Epidermal melanocyte (primary cell): ENCODE measurements around the gene NSMCE4A.
"Not testable (repeated sequence)": the region's sequence is repeated elsewhere in the genome, so short reads cannot be mapped to it uniquely, and the experiment has no call there.

Experiments
- DNase-seq: peaks from one replicate; pipeline ENCODE4 v3.0.0; 2011; ENCODE audit warnings: low spot score; ENCODE audit not compliant: insufficient read length

NSMCE4A gene

DNA sequence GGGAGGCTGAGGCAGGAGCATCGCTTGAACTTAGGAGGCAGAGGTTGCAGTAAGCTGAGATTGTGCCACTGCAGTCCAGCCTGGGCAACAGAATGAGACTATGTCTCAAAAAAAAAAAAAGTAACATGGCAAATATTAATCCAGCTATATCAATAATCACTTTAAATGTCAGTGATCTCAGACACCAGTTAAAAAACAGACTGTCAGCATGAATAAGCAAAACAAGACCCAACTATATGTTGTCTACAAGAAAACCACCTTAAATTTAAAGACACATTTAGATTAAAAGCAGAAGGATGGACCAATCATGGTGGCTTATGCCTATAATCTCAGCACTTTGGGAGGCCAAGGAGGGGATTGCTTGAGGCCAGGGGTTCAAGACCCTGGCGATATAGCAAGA lies 38.7 kb downstream of the NSMCE4A start:
- DNase-seq, result no peak

DNA sequence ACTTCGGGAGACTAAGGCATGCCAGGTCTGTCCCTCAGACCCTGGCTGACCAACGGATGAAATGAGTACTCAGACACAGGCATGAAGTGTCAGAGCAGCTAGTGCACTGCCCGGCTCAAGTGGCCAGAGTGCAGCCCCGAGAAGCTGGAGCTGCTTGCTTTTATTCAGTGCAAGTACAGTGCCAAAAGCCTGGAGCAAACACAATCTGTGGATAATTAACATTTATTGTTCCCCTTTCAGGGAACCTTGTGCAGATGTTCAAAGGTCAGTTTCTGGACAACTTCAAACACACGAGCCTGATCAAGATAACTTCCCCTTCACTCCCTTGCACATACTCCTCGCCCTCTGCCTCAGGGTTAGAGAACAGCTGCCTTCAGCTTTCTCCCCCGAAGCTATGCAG lies 39.3 kb downstream of the NSMCE4A start:
- DNase-seq, result no peak

- not testable (repeated sequence) for DNase-seq
Measured at GRCh38 chr10:121930268-121931085, 44.5 kb downstream of the NSMCE4A start.

DNA sequence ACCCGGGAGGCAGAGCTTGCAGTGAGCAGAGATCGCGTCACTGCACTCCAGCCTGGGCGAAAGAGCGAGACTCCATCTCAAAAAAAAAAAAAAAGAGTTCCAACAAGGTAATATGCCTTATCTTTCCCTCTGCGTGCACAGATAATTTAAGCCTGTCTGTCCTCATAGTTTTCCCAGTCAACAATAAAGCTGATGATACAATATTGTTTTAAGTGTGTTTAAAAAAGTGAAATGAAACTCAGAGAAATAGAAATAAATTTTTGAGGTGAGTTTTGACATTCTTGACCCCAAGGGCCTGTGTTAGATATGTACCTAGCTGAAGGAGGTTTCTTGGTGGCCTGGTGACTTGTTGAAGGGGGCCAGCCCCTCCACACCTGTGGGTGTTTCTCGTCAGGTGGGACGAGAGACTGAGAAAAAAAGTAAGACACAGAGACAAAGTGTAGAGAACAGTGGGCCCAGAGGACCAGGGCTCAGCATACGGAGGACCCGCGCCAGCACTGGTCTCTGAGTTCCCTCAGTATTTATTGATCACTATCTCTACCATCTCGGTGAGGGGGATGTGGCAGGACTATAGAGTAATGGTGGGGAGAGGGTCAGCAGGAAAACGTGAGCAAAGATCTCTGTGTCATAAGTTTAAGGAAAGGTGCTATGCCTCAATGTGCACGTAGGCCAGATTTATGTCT lies 45.3 kb downstream of the NSMCE4A start:
- not testable (repeated sequence) for DNase-seq

DNA sequence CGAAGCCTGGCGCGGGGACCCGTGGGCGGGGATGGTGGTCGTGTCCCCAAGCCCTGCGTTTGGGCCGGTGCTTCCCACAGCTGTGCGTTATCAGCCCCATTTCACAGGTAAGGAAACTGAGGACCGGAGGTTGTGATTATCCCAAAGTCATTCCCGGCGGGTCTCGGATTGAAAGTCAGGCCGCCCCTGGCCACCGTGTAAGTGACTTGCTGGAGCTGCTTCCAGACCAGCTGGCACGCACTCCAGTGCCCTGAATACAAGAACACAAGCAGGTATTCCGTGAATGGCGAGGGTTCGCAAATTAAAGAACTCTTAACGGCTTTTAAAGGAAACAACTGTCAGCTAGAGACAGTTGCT lies 46.5 kb downstream of the NSMCE4A start:
- no peak for DNase-seq

DNA sequence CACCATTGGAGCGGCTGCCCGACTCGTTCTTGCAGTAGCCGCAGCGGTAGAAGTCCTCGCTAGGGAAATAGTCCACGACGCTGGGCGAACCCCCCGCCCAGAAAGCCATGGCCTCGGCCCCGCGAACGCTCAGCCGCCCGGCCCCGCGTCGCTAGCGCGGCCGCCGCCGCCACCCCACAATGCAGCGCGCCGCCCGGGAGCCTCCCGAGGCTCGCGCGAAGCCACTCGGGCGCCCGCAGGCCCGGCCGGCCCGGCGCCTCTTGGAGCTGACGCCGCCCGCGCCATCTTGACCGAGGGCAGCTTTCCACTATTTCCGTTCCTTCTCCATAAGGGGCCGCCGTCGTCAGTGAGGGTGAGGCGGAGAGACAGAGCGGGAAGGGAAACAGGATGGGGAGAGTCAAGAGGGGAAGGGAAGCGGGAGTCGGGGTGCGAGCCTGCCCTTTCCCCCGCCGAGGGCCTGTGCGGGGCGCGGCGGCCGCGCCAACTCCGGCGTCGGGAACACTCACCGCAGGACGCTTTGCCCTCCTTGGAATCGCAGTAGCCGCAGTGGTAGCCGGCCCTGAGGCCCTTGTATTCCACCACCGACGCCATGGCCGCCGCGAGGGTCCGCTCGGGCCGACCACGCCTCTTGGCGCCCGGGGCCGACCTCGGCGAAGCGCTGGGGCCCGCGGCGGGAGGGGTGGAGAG lies 47.0 kb downstream of the NSMCE4A start, which contains the start of gene ATE1:
TSS of gene ATE1 (minus strand) at position 191 of the 687 bp plus-strand sequence. CDS start at position 109, 82 bp downstream.
- peak; percentile 85 for DNase-seq

DNA sequence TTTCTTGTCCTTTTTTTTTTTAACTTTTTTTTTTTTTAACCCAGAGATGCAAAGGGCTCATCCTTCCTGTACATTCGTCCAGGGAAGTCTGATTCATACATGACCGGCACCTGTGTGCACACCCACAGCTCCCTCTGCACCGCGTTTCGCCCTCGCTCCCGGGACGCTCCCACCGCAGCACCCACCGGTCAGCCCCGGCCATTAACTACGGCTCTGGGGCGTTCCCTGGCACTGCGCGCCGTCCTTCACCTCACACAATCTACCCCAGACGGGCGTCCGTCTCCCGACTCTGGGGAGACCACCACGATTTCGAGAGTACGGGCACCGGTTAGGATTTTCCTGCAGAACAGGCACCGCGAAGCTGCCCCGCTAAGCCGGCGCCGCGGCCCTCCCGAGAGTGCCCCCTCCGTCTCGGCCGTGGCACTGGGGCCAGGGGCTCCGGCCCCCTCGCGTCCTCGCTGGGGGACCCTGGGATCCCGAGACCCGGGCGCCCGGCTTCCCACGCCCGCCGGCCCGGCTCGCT lies 47.6 kb downstream of the NSMCE4A start:
- peak; percentile 26 for DNase-seq

DNA sequence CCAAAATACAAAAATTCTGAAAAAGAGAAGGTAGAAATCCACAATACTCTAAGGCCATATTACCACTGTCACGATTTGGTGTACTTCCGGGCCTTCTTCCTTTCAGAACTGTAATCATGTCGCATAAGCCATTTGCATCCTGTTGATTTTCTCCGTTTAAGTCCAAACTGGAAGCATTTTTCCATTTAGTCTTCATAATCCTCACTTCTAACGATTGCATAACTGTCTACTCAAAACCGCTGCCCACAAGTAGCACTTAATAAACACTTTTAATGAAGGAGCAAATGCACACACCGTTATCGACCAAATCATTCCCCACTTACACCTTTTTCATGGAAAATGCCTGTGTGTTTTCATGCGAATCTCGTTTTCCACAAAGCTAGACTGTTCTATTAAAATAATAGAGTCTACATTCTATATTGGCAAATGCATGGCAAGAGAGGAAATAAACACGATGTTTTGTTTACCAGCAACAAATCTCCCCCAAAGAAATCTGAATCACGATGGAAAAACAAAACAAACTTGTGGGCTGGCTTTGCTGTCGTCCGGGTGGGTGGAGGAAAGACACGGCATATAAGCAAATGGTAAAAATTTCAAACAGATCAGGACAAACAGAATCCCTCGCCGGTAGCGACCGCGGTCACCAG lies 48.2 kb downstream of the NSMCE4A start:
- no peak for DNase-seq

DNA sequence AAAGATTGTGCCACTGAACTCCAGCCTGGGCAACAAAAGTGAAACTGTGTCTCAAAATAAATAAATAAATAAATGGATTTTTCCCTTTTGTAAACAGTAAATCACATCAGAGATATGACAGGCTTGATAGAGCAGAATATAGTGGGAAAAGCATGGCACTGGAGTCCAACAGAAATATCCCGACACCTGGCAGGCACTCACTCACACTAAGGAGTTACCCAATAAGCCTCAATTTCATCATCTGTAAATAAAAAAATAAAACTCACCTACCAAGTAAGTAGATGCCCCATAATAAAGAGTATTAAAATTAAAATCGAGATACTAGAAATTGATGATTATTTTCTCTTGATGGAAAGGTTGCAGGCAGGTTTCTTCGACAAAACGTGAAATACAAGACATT lies 48.9 kb downstream of the NSMCE4A start:
- DNase-seq, result no peak

- no peak for DNase-seq
Measured at GRCh38 chr10:121921238-121921931, 53.6 kb downstream of the NSMCE4A start.

- DNase-seq, result no peak
Measured at GRCh38 chr10:121919666-121920065, 55.4 kb downstream of the NSMCE4A start.

- DNase-seq, result not testable (repeated sequence)
Measured at GRCh38 chr10:121918800-121919199, 56.2 kb downstream of the NSMCE4A start.

DNA sequence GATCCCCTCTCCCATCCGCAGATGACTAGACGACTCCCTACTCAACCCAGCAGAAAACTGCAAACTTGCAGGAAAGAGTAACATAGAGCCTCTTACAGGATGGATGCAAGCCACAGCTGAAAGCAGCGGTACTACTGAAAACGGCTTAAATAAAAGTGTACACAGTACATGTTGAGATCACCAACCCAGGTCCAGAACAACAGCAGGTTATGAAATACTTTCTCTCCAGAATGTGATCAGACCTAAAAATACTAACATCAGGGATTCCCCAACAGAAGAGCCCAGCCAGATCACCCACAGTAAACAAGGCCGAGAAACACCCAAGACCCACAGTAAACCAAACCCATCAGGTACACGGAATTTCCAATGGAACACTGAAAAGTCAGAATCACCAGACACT lies 60.4 kb downstream of the NSMCE4A start:
- DNase-seq, result no peak

DNA sequence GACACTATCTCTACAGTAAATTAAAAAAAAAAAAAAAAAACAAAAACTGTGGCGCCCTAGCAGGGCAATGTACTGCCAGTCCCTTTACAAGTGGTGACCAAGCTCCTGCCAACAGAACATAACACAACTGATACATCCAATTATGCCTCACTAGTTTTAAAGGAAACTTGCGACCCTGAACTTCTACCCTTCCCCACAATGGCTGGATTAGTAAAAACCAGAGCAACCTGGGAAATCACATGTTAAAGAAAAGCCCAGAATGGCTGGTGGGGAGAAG lies 63.7 kb downstream of the NSMCE4A start:
- DNase-seq, result no peak

DNA sequence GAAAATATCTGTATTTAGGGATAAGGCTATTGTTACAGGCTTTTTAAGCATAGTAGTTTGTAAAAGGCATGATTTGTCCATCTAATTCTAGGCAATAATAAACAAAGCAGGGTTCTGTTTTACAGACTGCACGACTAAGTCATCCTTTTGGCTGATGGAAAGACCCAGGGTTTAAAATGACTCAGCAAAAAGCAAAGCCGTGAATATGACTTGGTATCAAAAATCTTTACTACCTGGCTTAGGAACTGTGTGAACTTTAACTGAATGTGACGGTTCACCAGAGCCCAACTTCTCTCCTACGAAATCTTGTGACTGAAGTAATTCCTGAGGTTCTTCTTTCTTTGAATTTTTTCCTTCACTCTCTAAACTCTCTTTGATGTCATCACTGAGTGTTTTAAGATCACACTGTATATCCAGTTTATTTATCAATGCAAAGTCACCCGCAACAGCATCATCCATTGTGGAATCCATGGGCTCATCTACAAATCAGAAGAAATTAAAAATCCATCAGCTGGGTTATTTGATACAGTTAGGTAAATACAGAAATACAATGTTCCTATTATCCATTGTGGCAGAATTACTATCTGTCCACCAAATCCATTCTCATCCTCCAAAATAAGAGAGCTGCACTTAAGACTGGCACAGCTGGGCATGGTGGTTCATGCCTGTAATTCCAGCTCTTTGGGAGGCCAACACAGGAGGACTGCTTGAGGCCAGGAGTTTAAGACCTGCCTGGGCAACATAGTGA lies 64.2 kb downstream of the NSMCE4A start:
- peak; percentile 41 for DNase-seq
